ENCODE results near the gene ME1.
"Not testable (repeated sequence)": the region's sequence is repeated elsewhere in the genome, so short reads cannot be mapped to it uniquely, and the experiment has no call there.

The ME1 gene

DNA sequence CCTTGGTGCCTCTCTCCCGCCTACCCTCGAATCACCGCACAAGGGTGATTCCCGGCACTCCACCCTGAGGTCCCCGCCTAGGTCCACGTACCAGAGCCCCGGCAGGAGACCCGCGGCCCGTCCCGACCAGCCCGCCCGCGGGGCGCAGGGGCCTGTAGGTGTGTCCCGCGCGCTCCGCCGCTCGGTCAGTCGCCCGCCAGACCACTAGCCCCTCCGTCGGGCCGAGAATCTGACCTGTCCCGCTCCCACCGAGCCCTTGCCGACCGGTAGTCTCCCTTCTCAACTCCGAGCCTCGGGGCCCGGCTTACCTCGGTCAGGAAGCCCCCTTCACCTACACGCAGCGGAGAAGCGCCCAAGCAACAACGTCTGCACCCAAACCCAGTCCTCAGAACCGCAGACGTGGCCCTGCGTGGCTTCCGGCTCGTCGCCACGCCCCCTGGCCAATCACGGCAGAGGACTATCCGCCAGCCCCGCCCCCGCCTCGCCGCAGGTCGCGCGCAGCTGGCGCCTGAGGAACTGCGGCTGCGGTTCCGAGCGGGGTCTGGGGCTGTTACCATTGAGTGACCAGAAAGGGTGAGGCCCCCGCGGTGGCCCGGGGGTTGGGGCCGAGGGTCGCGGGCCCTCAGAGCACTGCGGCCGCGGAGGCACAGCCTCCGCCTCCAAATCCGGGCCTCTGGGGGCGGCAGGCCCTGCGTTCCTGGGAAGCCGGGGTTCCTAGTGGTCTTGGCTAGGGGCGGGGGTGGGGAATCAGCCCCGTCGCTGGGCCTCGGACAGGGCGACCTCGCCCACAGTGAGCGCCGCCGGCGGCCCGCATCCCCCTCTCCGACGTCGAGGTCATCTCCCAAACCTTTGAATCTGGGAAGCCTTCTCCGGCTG lies 237.7 kb downstream of the ME1 start, which contains the start of the genes PGM3 and RWDD2A:
PGM3 (minus strand) TSS at position 395 of the 876 bp plus-strand sequence. CDS start 2,253 bp downstream, outside the sequence.
RWDD2A (plus strand) TSS at position 487 of the 876 bp plus-strand sequence. CDS start 1,095 bp downstream, outside the sequence.
- TF ChIP-seq, protein P1, sequence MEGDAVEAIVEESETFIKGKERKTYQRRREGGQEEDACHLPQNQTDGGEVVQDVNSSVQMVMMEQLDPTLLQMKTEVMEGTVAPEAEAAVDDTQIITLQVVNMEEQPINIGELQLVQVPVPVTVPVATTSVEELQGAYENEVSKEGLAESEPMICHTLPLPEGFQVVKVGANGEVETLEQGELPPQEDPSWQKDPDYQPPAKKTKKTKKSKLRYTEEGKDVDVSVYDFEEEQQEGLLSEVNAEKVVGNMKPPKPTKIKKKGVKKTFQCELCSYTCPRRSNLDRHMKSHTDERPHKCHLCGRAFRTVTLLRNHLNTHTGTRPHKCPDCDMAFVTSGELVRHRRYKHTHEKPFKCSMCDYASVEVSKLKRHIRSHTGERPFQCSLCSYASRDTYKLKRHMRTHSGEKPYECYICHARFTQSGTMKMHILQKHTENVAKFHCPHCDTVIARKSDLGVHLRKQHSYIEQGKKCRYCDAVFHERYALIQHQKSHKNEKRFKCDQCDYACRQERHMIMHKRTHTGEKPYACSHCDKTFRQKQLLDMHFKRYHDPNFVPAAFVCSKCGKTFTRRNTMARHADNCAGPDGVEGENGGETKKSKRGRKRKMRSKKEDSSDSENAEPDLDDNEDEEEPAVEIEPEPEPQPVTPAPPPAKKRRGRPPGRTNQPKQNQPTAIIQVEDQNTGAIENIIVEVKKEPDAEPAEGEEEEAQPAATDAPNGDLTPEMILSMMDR (IDR thresholded peaks at IDR 0.05; ENCODE audit: low read depth, low read length, missing control alignments) = no peak
- peak; percentile 25 for DNase-seq (ENCODE audit: extremely low read depth, low read depth)
- H3K4me3 ChIP-seq (replicated peaks; ENCODE audit: low read depth, low read length) = peak within 1 kb of the TSS; percentile 79

DNA sequence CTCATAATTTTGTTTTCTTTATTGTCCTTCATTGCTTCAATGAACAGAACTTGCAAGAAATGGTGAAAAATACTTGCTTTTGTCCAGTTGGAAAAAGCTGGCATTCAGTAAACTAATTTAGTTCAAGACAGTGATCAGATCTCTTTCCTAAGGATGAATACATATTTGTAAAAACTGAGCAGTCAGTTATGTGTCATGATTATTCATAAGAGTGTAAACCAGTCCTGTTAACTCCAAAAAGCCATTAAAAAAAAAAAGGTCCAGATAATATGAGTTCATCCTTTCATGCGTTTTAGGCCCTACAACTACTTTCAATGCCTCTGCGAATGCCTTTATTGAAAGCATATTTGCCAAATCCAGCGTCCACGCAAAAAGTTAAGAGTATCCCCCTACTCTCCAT lies 238.4 kb downstream of the ME1 start:
- no peak for DNase-seq (ENCODE audit: extremely low read depth, low read depth)
- peak overlapping the region; percentile 79 for H3K4me3 ChIP-seq (replicated peaks; ENCODE audit: low read depth, low read length)
- TF ChIP-seq, protein P1 (IDR thresholded peaks at IDR 0.05; ENCODE audit: low read depth, low read length, missing control alignments) = no peak

DNA sequence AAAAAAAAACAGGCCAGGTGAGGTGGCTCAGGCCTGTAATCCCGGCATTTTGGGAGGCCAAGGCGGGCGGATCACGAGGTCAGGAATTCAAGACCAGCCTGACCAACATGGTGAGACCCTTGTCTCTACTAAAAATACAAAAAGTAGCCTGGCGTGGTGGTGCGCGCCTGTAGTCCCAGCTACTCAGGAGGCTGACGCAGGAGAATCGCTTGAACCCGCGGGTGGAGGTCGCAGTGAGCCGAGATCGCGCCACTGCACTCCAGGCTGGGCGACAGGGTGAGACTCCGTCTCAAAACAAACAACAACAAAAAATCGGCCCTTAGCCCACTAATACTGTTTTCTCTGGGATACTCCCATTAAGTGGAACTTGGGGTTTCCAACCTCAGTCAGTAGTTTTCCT lies 238.9 kb downstream of the ME1 start:
- not testable (repeated sequence) for DNase-seq (ENCODE audit: extremely low read depth, low read depth)
- H3K4me3 ChIP-seq (replicated peaks; ENCODE audit: low read depth, low read length) = peak overlapping the region; percentile 79

DNA sequence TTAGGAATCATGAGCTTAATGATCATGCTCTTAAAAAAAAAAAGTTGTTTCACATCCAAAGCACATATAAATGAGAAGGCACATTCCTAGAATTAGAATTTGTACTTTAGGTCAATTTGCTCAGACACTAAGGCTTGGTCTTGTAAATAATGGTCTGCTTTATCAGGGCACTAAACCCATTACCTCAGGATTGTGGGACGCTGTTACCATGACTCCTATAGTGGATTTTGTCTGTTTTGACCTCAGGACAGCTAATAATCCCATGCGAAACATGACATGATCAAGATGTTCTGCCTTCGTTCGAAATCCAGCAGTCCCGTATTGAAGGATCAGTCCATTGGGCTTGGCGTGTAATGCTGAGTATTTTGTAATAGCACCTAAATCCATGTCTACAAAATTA lies 240.2 kb downstream of the ME1 start:
- H3K4me3 ChIP-seq (replicated peaks; ENCODE audit: low read depth, low read length) = no peak overlapping the region
- TF ChIP-seq, protein P1 (IDR thresholded peaks at IDR 0.05; ENCODE audit: low read depth, low read length, missing control alignments) = no peak
- no peak for DNase-seq (ENCODE audit: extremely low read depth, low read depth)

DNA sequence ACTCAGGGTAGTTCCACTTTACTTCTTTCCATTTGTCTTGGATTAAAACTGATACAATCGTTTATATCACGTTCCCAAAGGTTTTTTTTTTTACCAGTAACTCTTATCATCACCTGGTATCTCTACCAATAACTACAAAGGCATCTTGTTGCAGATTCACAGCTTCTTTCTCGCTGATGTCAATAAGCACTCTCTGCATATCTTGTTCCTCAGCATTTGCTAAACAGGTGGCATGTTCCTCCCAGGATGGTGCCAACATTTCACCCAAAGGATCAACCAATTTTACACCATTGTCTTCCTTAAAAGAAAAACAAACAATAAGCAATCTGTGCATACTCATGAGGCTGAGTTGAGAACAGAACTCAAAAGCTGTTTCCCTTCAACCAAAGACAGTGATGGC lies 242.3 kb downstream of the ME1 start:
- DNase-seq (ENCODE audit: extremely low read depth, low read depth) = no peak
- TF ChIP-seq, protein P1 (IDR thresholded peaks at IDR 0.05; ENCODE audit: low read depth, low read length, missing control alignments) = no peak

DNA sequence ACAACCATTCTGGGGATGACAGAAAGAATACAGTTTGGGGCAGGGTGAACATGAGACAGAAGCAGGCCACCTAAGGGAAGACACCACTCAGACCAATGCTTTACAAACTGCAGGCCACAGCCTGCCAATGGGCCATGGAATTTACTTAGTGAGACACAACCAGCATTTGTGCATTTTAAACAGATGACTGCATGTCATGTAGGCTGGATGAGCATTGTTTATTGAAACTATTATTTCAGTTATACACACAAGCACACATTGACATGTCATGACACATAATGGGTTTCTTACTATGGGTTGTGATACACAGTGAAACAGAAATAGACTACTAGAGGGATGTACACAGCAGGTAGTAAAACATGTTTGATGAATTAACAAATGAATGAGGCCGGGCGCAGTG lies 245.8 kb downstream of the ME1 start:
- no peak overlapping the region for H3K4me3 ChIP-seq (replicated peaks; ENCODE audit: low read depth, low read length)
- TF ChIP-seq, protein P1 (IDR thresholded peaks at IDR 0.05; ENCODE audit: low read depth, low read length, missing control alignments) = no peak
- DNase-seq (ENCODE audit: extremely low read depth, low read depth) = no peak

More for the DNA sequence above, 242.3 kb downstream of the ME1 start:
- no peak overlapping the region for H3K4me3 ChIP-seq (replicated peaks; ENCODE audit: low read depth, low read length)

DNA sequence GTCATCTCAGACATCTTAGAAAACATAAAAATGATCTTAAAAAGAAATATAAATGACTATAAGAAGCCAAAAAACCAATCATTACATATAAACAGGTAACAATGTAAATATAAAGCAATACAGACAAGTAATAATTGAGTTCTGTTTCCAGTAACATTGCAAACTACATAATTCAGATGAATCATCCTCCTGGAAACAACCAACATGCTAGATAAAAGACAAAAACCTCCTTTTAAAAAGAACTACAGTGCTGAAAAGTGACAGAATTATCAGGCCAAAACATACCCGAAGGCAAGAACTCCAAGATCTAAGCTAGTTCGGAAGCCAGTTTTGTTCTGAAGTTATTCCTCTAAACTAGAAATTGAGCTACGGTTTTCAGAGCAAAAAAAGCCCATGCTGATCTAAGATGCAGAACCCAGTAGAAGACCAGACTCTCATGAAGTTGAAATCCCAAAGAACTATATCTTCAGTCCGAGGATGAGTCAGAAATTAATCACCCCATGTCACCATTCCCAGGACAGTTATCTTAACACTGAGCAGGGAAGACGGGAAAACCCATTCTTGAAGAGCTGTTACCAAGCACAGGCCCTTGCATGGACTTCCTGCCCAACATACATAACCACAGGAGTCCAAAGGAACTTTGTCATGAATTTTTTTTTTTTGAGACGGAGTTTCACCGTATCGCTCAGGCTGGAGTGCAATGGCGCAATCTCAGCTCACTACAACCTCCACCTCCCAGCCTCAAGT lies 247.6 kb downstream of the ME1 start:
- TF ChIP-seq, protein P1 (IDR thresholded peaks at IDR 0.05; ENCODE audit: low read depth, low read length, missing control alignments) = no peak
- no peak overlapping the region for H3K4me3 ChIP-seq (replicated peaks; ENCODE audit: low read depth, low read length)
- peak; percentile 39 for DNase-seq (ENCODE audit: extremely low read depth, low read depth)

All from HFF-Myc (cell line).